WTC11 (cell line): Measurements from ENCODE around the gene SAA2. TPM values are rescaled to one million over a fixed set of nuclear protein-coding genes. Genes with fewer than 3 reads are reported as not detected.

Experiments
- ATAC-seq: fragments of 200-7000 bp; cut with Tn5 transposase; 2 replicates; pipeline ENCODE4 v1.10.0; 2021; ENCODE audit warnings: mild to moderate bottlenecking, moderate library complexity
- CTCF ChIA-PET: fragments of 300-600 bp; sonication (Branson Sonifier 250); formaldehyde crosslinking; loops from one replicate; lab custom pipeline; 2021; ENCODE audit warnings: antibody characterized with exemption; lab: Charles Lee
- POLR2A ChIA-PET: fragments of 350-600 bp; sonication (Branson Sonifier 250); formaldehyde crosslinking; loops from one replicate; lab custom pipeline; 2021; ENCODE audit warnings: antibody characterized with exemption; lab: Charles Lee
- DNase-seq: peaks from one replicate; pipeline ENCODE4 v3.0.0; 2021; ENCODE audit warnings: low spot score
- H3K27ac Mint-ChIP-seq: 2 replicates; pipeline ENCODE4 v1.8.0; 2021; ENCODE audit warnings: mixed read lengths
- H3K27me3 Mint-ChIP-seq: 2 replicates; pipeline ENCODE4 v1.8.0; 2021; ENCODE audit warnings: low read depth, mild to moderate bottlenecking, moderate library complexity, mixed read lengths
- H3K36me3 Mint-ChIP-seq: 2 replicates; pipeline ENCODE4 v1.8.0; 2021; ENCODE audit warnings: mixed read lengths
- H3K4me1 Mint-ChIP-seq: 2 replicates; pipeline ENCODE4 v1.8.0; 2022; ENCODE audit warnings: mixed read lengths
- H3K4me3 Mint-ChIP-seq: 2 replicates; pipeline ENCODE4 v1.8.0; 2021; ENCODE audit warnings: mild to moderate bottlenecking, moderate library complexity, mixed read lengths
- H3K9me3 Mint-ChIP-seq: 2 replicates; pipeline ENCODE4 v1.8.0; 2021; ENCODE audit warnings: mixed read lengths
- CREM ChIP-seq: sonication (generic); formaldehyde crosslinking; IDR thresholded peaks from 2 replicates; pipeline ENCODE4 v1.8.1; 2022; ENCODE audit warnings: mild to moderate bottlenecking, missing genetic modification reagents, moderate library complexity
- ERG ChIP-seq: fragments of 250-450 bp; sonication (Bioruptor Pico); IDR thresholded peaks from 2 replicates; pipeline ENCODE4 v1.8.0; 2021; ENCODE audit warnings: mild to moderate bottlenecking
- FOXP4 ChIP-seq: sonication (generic); formaldehyde crosslinking; IDR thresholded peaks from 2 replicates; pipeline ENCODE4 v1.8.0; 2022; ENCODE audit warnings: mild to moderate bottlenecking, missing genetic modification reagents
- GABPB1 ChIP-seq: sonication (generic); formaldehyde crosslinking; IDR thresholded peaks from 2 replicates; pipeline ENCODE4 v1.8.1; 2023; ENCODE audit warnings: mild to moderate bottlenecking, missing genetic modification reagents
- JUN ChIP-seq: sonication (generic); formaldehyde crosslinking; IDR thresholded peaks from 2 replicates; pipeline ENCODE4 v1.8.0; 2023; ENCODE audit warnings: mild to moderate bottlenecking, missing genetic modification reagents
- MLX ChIP-seq: sonication (generic); formaldehyde crosslinking; IDR thresholded peaks from 2 replicates; pipeline ENCODE4 v1.8.1; 2023; ENCODE audit warnings: mild to moderate bottlenecking, missing genetic modification reagents, moderate library complexity
- NFATC4 ChIP-seq: fragments of 250-450 bp; sonication (Bioruptor Pico); IDR thresholded peaks from 2 replicates; pipeline ENCODE4 v1.9.0; 2021; ENCODE audit warnings: mild to moderate bottlenecking
- PRDM15 ChIP-seq: sonication (generic); formaldehyde crosslinking; IDR thresholded peaks from 2 replicates; pipeline ENCODE4 v1.8.0; 2022; ENCODE audit warnings: missing genetic modification reagents
- SMAD4 ChIP-seq: sonication (generic); formaldehyde crosslinking; IDR thresholded peaks from 2 replicates; pipeline ENCODE4 v1.8.0; 2022; ENCODE audit warnings: mild to moderate bottlenecking, missing genetic modification reagents
- ZMAT4 ChIP-seq: fragments of 250-450 bp; sonication (Bioruptor Pico); IDR thresholded peaks from 2 replicates; pipeline ENCODE4 v1.9.0; 2021; ENCODE audit warnings: mild to moderate bottlenecking
- ZNF281 ChIP-seq: sonication (generic); formaldehyde crosslinking; IDR thresholded peaks from 2 replicates; pipeline ENCODE4 v1.8.0; 2023; ENCODE audit warnings: mild to moderate bottlenecking, missing genetic modification reagents
- ZNF317 ChIP-seq: sonication (generic); formaldehyde crosslinking; IDR thresholded peaks from 2 replicates; pipeline ENCODE4 v1.8.1; 2023; ENCODE audit warnings: low read depth, mild to moderate bottlenecking, moderate library complexity, missing genetic modification reagents, borderline replicate concordance
- ZSCAN18 ChIP-seq: fragments of 250-450 bp; sonication (Bioruptor Pico); IDR thresholded peaks from 2 replicates; pipeline ENCODE4 v2.1.2; 2022; ENCODE audit warnings: mild to moderate bottlenecking, moderate library complexity
- total RNA-seq: library from RNA; stranded (reverse); gene quantifications from 3 replicates; pipeline ENCODE4 v1.2.3, GENCODE V29; 2021
- TF ChIP-seq, protein P1 (sequence below): sonication (generic); formaldehyde crosslinking; IDR thresholded peaks from 2 replicates; pipeline ENCODE4 v1.8.1; 2022; ENCODE audit warnings: low read depth, mild to moderate bottlenecking, moderate library complexity, missing genetic modification reagents, borderline replicate concordance
- TF ChIP-seq, protein P2 (sequence below): sonication (generic); formaldehyde crosslinking; IDR thresholded peaks from 2 replicates; pipeline ENCODE4 v1.8.0; 2022; ENCODE audit warnings: mild to moderate bottlenecking, missing genetic modification reagents
- TF ChIP-seq, protein P3 (sequence below): sonication (generic); formaldehyde crosslinking; IDR thresholded peaks from 2 replicates; pipeline ENCODE4 v1.8.1; 2023; ENCODE audit warnings: mild to moderate bottlenecking, moderate library complexity, missing genetic modification reagents

Gene SAA2
- total RNA-seq, 1 experiment from 2014 or later, result 5.0 TPM

GRCh38 chr11:18265949-18266348 is 17.5 kb upstream of the SAA2 start, which contains the start of gene SAA1:
Gene SAA1 (plus strand): TSS chr11:18266264. CDS start chr11:18266888, 624 bp downstream.
- H3K9me3 Mint-ChIP-seq, result no peaks in the 10 kb centered on the region
- ATAC-seq (no peak), DNase-seq (no peak)
- no peak within 1 kb of the TSS for H3K4me3 Mint-ChIP-seq
- H3K27ac Mint-ChIP-seq, result no peak within 1 kb of the TSS
- ChIA-PET CTCF (interaction anchor here (1.0 to 2.4 kb wide), 4 partner anchors 22 to 456 kb away, joined by 4 to 7 read pairs (median 4); no protein-coding TSS in a partner anchor), POLR2A (no interaction called here)
- H3K27me3 Mint-ChIP-seq, result no peaks in the 10 kb centered on the region
- H3K36me3 Mint-ChIP-seq, result no peaks in the 10 kb centered on the region
- H3K4me1 Mint-ChIP-seq, result peaks cover 7% of the 10 kb centered on the region; the same call in 1 of the 2 replicates
- TF ChIP-seq ZMAT4, result no peak
- TF ChIP-seq CREM (CRISPR knock-in tag), result no peak
- no peak for TF ChIP-seq FOXP4 (CRISPR knock-in tag)
- TF ChIP-seq, protein P1, sequence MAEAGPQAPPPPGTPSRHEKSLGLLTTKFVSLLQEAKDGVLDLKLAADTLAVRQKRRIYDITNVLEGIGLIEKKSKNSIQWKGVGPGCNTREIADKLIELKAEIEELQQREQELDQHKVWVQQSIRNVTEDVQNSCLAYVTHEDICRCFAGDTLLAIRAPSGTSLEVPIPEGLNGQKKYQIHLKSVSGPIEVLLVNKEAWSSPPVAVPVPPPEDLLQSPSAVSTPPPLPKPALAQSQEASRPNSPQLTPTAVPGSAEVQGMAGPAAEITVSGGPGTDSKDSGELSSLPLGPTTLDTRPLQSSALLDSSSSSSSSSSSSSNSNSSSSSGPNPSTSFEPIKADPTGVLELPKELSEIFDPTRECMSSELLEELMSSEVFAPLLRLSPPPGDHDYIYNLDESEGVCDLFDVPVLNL (CRISPR knock-in tag), result no peak
- no peak for TF ChIP-seq ZSCAN18 (CRISPR knock-in tag)
- TF ChIP-seq, protein P2, sequence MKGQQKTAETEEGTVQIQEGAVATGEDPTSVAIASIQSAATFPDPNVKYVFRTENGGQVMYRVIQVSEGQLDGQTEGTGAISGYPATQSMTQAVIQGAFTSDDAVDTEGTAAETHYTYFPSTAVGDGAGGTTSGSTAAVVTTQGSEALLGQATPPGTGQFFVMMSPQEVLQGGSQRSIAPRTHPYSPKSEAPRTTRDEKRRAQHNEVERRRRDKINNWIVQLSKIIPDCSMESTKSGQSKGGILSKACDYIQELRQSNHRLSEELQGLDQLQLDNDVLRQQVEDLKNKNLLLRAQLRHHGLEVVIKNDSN, result no peak
- TF ChIP-seq SMAD4, result no peak
- TF ChIP-seq ZNF317 (CRISPR knock-in tag), result no peak
- TF ChIP-seq GABPB1 (CRISPR knock-in tag), result no peak
- no peak for TF ChIP-seq JUN (CRISPR knock-in tag)
- no peak for TF ChIP-seq PRDM15

- H3K27ac Mint-ChIP-seq, result no peak overlapping the region
- H3K27me3 Mint-ChIP-seq, result no peaks in the 10 kb centered on the region
- ATAC-seq (no peak), DNase-seq (no peak)
- H3K4me3 Mint-ChIP-seq, result no peak overlapping the region
- H3K4me1 Mint-ChIP-seq, result peaks cover 7% of the 10 kb centered on the region; the same call in 1 of the 2 replicates
- no peaks in the 10 kb centered on the region for H3K9me3 Mint-ChIP-seq
- H3K36me3 Mint-ChIP-seq, result no peaks in the 10 kb centered on the region
- CTCF ChIA-PET, result interaction anchor here (1.2 to 2.4 kb wide), 4 partner anchors 21 to 457 kb away, joined by 4 to 7 read pairs (median 4); no protein-coding TSS in a partner anchor
- POLR2A ChIA-PET, result no interaction called here
- TF ChIP-seq NFATC4 (no peak), ERG (CRISPR knock-in tag) (no peak), MLX (CRISPR knock-in tag) (no peak), ZNF281 (CRISPR knock-in tag) (no peak)
- TF ChIP-seq, protein P3, sequence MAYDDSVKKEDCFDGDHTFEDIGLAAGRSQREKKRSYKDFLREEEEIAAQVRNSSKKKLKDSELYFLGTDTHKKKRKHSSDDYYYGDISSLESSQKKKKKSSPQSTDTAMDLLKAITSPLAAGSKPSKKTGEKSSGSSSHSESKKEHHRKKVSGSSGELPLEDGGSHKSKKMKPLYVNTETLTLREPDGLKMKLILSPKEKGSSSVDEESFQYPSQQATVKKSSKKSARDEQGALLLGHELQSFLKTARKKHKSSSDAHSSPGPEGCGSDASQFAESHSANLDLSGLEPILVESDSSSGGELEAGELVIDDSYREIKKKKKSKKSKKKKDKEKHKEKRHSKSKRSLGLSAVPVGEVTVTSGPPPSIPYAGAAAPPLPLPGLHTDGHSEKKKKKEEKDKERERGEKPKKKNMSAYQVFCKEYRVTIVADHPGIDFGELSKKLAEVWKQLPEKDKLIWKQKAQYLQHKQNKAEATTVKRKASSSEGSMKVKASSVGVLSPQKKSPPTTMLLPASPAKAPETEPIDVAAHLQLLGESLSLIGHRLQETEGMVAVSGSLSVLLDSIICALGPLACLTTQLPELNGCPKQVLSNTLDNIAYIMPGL (CRISPR knock-in tag), result no peak
Measured at GRCh38 chr11:18264677-18265555, 16.4 kb upstream of the SAA2 start.
